Measurements from ENCODE around the gene HEMK1.

The HEMK1 gene

GRCh38 chr3:50575372-50575771 is 6.0 kb downstream of the HEMK1 start:
- DNase-seq: no peak

DNA sequence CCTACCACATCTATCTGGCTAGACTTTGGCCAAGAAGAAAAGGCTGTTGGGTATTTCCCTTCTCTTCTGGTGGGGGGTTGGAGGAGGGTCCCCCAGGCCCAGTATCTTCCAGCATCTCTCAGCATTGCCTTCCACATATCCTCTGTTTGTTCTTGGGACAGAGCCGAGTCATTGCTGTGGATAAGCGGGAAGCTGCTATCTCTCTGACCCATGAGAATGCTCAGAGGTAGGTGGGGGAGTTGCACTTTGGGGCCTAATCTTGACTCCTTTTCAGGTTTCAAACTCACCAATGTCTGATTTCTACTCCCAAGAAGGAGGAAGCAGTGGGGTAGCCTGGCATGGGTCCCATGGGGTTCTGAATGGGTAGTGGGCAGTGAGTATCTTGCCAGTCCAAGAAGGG is 8.0 kb downstream of the HEMK1 start:
- no peak for DNase-seq

DNA sequence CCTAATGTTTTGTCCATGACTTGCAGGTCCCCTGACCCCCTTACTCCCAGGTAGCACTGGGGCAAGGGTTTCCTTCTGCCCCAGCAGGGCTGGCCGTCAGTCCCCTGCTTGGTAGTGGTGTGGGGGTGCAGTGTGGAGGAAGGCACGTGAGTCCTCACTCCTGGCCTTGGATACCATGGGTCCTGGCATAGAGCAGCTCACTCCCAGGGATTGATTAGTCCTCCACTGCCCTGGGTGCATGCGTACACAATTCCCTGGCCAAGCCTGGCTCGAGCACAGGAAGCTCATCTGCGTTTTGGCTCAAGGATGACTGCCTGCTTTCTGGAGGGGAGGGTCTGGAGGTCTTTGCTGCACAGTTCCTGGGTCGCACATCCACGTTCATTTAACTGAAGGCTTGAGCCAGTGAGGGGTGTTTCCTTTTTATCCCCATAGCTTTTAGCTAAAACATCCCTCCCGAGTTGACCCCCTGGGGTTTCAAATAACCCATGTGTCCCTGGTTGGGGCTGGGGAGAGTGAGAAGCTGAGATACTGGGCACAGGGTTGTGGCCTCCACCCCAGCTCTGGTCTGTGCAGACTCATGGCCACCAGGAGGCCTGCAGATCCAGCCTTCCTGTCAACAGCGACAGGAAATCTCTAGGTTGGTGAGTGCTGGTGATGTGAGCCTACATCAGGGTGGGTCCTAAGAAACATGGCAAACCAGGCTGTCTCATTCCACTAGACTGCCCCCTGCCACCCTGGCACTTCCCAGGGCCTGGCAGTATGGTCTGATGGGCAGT is 11.5 kb downstream of the HEMK1 start:
- DNase-seq: no peak

GRCh38 chr3:50581459-50581842 is 12.1 kb downstream of the HEMK1 start:
- no peak for DNase-seq

- no peak for DNase-seq
Measured at GRCh38 chr3:50582083-50582482, 12.8 kb downstream of the HEMK1 start.

- DNase-seq: no peak
Measured at GRCh38 chr3:50583897-50584296, 14.6 kb downstream of the HEMK1 start.

GRCh38 chr3:50584391-50584790 is 15.1 kb downstream of the HEMK1 start:
- no peak for DNase-seq

GRCh38 chr3:50585919-50586762 is 16.8 kb downstream of the HEMK1 start:
- no peak for DNase-seq

GRCh38 chr3:50586763-50587070 is 17.4 kb downstream of the HEMK1 start:
- no peak for DNase-seq

DNA sequence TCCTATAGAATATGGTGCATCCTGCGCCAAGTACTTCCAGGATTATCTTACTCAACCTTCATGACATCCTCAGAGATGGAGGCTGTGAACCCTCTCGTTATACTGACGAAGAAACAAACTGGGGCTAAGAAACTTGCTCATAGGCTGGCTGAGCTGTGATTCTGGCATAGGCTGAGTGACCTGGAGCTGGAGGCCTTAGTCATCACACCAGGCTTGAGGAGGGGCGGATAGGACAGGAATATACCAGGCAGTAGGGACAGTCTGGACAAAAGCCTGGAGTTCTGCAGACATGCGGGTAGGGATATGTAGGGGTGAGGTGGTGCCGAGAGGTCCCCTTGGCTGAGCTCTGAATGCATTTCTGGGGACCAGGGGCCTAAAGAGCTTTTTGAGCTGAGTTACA is 18.1 kb downstream of the HEMK1 start:
- DNase-seq: no peak

GRCh38 chr3:50587806-50588758 is 18.8 kb downstream of the HEMK1 start:
- DNase-seq: no peak

- no peak for DNase-seq
Measured at GRCh38 chr3:50588759-50589433, 19.6 kb downstream of the HEMK1 start.

DNA sequence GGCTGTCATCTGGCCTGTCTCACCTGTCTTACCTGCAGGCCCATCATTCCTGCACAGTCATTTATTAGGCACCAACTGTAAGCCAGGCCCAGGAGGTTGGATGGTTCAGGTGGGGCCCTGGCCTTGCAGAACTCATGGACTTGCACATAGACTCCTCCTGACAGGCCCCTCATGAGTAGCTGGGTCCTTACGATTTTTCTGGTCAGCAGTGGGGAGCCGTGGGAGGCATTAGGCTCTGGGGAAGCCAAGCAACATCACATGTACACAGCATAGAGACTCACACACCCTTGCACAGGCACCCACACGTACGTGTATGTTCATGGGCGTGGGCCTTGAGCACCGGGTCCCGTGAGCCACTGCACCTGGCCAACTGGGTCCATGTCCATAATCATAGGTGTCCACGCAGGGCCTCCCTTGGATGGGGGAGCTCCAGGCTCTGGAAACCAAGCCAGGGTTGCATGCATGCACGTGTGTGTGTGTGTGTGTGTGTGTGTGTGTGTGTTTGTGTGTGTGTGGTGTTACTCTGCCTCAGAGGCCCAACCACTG is 21.9 kb downstream of the HEMK1 start:
- no peak for DNase-seq

DNA sequence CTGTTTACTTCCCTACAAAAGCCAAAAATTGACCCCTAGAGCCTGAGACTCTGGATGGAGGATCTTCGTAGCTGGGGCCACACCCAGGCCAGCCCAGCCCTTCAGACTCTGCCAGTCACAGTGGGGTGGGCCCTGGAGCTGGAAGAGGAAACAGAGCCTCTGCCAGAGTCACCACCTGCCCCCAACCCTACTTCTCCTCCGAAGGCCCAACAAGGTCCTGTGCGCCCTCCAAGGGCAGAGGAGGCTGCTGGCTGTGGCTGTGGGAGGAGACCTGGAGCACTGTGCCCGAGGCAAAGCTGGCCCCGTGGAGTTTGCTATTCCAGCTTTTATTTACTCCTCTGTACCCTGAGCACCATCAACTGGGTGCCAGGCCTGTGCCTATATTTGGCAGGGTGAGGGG is 23.2 kb downstream of the HEMK1 start:
- DNase-seq: no peak

GRCh38 chr3:50594253-50594785 is 25.0 kb downstream of the HEMK1 start:
- DNase-seq: no peak

- no peak for DNase-seq
Measured at GRCh38 chr3:50599115-50599715, 29.9 kb downstream of the HEMK1 start.

GRCh38 chr3:50599716-50600118 is 30.4 kb downstream of the HEMK1 start:
- no peak for DNase-seq

- no peak for DNase-seq
Measured at GRCh38 chr3:50600141-50600753, 30.9 kb downstream of the HEMK1 start.

DNA sequence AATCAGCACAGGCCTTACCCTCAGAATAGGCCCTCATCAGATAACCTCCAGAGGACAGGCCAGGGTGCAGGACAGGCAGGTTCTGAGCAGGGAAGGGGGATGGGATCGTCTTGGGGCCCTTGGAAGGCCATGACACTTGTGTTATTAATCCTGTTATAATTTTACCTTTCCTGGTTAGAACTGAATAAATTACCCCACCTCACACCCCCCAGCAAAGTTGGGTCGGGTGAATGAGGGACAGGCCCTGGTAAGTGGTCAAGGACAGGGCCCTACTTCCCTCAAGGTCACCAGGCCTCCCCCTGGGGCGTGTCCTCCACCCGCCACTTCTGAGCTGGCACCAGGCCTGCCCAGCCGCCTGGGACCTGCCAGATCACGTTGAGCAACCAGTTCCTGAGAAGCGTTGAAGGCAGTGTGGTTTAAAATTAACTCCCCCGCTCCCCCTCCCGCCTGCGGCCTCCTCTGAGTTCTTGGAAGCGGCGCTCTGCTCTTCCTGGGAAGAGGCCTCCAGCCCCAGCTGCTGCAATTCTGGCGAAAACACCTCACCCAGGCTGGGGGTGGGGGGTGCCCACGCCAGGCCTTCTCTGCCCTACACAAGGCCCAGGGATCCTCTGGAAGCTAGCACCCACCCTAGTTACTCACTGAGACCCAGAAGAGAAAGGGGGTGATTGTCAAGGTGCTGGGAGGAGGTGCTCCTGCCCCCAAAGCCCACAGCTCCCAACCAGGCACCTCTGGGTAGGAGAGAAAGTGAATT is 31.7 kb downstream of the HEMK1 start:
- peak; percentile 76 for DNase-seq

DNA sequence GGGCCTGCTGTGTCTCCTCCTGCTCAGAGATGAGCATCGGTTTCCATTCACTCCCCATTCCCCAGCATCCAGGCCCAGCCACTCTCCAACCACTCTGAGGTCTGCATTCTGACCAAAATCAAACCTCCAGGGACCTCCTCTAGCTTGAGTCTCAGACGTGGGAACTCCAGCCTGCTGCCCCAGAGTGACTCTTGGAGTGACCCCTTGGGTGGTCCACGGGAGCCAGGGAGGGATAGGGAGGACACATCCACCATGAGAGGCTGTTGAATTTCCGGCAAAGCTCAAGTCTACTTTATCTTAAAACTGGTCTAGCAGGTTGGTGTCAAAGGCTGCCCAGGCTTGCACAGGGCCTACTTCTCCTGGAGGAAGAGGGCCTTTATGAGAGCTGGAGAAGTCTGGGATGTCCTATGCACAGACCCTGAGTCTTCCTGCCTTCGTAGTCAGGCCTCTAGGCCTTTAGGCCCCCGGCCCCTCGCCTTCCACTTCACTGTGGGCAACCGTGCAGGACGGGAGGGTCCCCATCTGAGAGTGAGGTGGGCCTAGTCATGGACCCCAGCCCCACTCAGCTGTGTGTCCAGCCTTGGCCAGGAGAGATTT is 33.4 kb downstream of the HEMK1 start:
- no peak for DNase-seq
